Body of pancreas (tissue), 4 donors: Measurements from ENCODE around the gene RGS6. TPM values are rescaled to one million over a fixed set of nuclear protein-coding genes. Genes with fewer than 3 reads are reported as not detected.

Experiments
- ATAC-seq: fragments of 150-250 bp; one replicate; pipeline ENCODE4 v1.9.1; 2016
- DNase-seq, 4 donors: peaks; one replicate each; pipeline ENCODE4 v3.0.0-alpha.2; 2019
- H3K27ac ChIP-seq, 4 donors: fragments of 200-600 bp; sonication (generic); 1 replicate in 3 of 4; 2 replicates in 1 of 4; pipeline versions ENCODE4 v1.5.1 to v1.6.1; 2016 to 2019; ENCODE audit warnings: mild to moderate bottlenecking in 1 of 4, mixed read lengths in 1 of 4, moderate library complexity in 1 of 4
- H3K27me3 ChIP-seq, 2 donors: fragments of 200-600 bp; sonication (generic); one replicate each; pipeline ENCODE4 v1.6.0; 2016; ENCODE audit warnings: mild to moderate bottlenecking in 1 of 2
- H3K36me3 ChIP-seq, 2 donors: fragments of 200-600 bp; sonication (generic); replicated peaks in 1 of 2; 2 replicates each; pipeline ENCODE4 v1.5.1; 2016; ENCODE audit warnings: low read depth in 2 of 2; ENCODE audit not compliant: insufficient read depth in 1 of 2
- H3K4me1 ChIP-seq: fragments of 200-600 bp; sonication (generic); one replicate; pipeline ENCODE4 v1.6.0; 2016
- H3K4me3 ChIP-seq, 2 donors: fragments of 200-600 bp; sonication (generic); 1 replicate in 1 of 2; 2 replicates in 1 of 2; pipeline ENCODE4 v1.5.1; 2016 to 2019
- H3K9me3 ChIP-seq, 3 donors: fragments of 200-600 bp; sonication (generic); 1 replicate in 2 of 3; 2 replicates in 1 of 3; pipeline ENCODE4 v1.5.1; 2016
- POLR2A ChIP-seq, 3 donors: fragments of 450-650 bp; IDR thresholded peaks; one replicate each; pipeline ENCODE4 v1.6.1; 2016; ENCODE audit warnings: antibody characterized with exemption in 3 of 3, mild to moderate bottlenecking in 2 of 3
- WGBS, 2 donors: methylation state at CpG; one replicate each; pipeline ENCODE4 v1.1.5; 2017; 5-methylcytosine and 5-hydroxymethylcytosine counted together
- intact Hi-C: fragments of 100-400 bp; cut with DNase I; formaldehyde crosslinking; loops from one replicate; pipeline ENCODE4 v1.15.1; 2023
- total RNA-seq, 2 donors: library from RNA; depleted of rRNA; stranded (reverse); fragments of >200 nt; gene quantifications; one replicate each; pipeline ENCODE4 v1.1.0, GENCODE V29; 2016
- TF ChIP-seq, protein P1 (sequence below), 7 experiments: fragments of 450-650 bp in 4 of 7; fragments of 200-600 bp in 3 of 7; sonication (generic) in 3 of 7; IDR thresholded peaks; one replicate each; pipeline ENCODE4 v1.5.1; 2016 to 2019; ENCODE audit warnings: antibody characterized with exemption in 7 of 7

Gene RGS6
- total RNA-seq, 2 donors from 2014 or later, result 0.26 to 1.3 TPM

DNA sequence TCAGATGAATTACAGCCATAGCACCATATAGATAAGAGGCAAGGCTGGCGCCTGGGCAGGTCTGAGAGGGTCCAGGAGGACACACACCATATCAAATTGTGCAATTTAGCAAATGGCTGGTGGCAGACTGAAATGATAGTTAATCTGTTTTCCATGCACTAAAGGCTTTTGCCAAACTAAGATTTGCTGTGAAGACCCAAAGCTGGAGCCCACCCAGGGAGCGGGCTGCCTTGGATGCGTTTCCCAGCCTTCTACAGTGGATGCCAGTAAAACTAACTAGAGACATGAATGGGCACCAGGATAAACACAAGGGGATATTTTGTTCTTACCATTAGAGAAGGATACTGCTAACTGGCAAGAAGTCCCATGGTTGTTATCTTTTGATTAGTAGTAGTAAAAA, 486.6 kb downstream of the RGS6 start:
- Histone ChIP-seq H3K4me3 (no peak overlapping the region), H3K27ac (no peak overlapping the region), H3K4me1 (no peaks in the 10 kb centered on the region), H3K27me3 (no peaks in the 10 kb centered on the region), H3K9me3 (peaks cover 0 to 6% (median 0%) of the 10 kb centered on the region in 3 donors), H3K36me3 (no peaks in the 10 kb centered on the region)
- WGBS, 2 donors, result 71 to 81% methylated on average over 3 of the region's 3 CpGs
- DNase-seq (no peak), ATAC-seq (no peak)
- TF ChIP-seq, protein P1, sequence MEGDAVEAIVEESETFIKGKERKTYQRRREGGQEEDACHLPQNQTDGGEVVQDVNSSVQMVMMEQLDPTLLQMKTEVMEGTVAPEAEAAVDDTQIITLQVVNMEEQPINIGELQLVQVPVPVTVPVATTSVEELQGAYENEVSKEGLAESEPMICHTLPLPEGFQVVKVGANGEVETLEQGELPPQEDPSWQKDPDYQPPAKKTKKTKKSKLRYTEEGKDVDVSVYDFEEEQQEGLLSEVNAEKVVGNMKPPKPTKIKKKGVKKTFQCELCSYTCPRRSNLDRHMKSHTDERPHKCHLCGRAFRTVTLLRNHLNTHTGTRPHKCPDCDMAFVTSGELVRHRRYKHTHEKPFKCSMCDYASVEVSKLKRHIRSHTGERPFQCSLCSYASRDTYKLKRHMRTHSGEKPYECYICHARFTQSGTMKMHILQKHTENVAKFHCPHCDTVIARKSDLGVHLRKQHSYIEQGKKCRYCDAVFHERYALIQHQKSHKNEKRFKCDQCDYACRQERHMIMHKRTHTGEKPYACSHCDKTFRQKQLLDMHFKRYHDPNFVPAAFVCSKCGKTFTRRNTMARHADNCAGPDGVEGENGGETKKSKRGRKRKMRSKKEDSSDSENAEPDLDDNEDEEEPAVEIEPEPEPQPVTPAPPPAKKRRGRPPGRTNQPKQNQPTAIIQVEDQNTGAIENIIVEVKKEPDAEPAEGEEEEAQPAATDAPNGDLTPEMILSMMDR (IDR thresholded peaks at IDR 0.05), result no peak
- TF ChIP-seq POLR2A (IDR thresholded peaks at IDR 0.05), result no peak
- intact Hi-C loops, result no loop called here

DNA sequence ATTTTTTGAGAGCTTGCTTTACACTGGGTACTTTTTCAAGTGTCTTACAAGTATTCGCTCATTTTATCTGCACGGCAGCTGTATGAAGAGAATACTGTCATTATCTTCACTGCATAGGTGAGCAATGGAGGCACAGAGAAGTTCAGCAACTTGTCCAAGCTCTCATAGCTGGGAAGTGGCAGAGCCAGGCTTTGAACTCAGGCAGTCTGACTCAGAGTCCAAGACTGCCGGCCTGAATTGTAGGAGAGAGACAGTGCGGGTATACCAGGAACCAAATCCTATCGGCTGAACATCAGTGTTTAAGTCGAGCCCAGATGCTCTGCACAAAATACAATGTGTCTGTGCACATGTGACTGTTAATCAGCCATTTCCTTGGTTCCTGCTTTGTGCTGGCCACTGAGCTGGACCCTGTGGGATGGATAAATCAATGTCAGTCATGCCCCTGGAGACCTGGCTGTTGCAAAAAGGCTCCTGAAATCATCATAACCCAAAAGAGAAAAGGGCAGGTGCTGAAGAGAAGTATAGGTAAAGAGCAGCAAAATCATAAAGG, 487.1 kb downstream of the RGS6 start:
- TF ChIP-seq, protein P1 (IDR thresholded peaks at IDR 0.05), result no peak
- no peak for TF ChIP-seq POLR2A (IDR thresholded peaks at IDR 0.05)
- H3K36me3 ChIP-seq, result no peaks in the 10 kb centered on the region
- no peaks in the 10 kb centered on the region for H3K4me1 ChIP-seq
- no peak for DNase-seq
- H3K27me3 ChIP-seq, result no peaks in the 10 kb centered on the region
- H3K9me3 ChIP-seq, result peaks cover 0 to 6% (median 0%) of the 10 kb centered on the region in 3 donors
- intact Hi-C loops, result no loop called here
- no peak overlapping the region for H3K27ac ChIP-seq
- no peak overlapping the region for H3K4me3 ChIP-seq
- WGBS, 2 donors, result 70 to 84% methylated on average over 6 of the region's 6 CpGs
- ATAC-seq, result no peak

DNA sequence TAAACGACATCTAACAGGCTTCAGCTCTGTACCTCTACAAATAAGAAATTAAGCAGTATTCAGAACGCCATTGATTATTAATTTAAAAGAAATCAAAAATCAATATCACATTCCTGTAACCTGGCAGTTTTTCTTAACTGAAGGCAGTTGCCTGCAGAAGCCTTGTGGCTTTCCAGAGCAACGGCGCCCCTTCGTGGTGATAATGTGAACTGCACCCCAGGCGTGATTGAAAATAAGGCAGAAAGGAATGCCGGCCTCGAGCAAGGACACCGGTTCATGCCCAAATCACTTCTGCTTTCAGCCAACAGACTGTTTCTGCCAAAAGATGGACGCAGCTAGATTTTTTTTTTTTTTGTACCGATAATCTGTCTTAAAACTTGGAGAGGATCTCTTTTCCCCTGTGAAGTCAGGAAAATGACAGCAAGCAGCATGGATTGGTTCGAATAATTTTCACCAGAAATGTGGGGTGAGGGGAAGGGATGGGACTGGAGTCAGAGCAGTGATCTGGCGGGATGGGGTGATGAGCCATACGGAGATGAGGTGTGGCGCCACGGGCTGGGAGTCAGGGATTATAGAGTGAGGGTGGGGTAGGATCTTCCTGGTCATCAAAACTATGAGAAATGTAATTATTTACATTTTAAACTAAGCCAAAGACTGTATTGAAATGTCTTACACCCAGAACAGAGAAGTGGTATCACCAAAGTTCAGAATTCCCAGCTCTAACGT, 488.7 kb downstream of the RGS6 start:
- H3K36me3 ChIP-seq, result no peaks in the 10 kb centered on the region
- no peak overlapping the region for H3K4me3 ChIP-seq
- H3K27me3 ChIP-seq, result no peaks in the 10 kb centered on the region
- peak; percentile 40 for ATAC-seq
- no peak overlapping the region for H3K27ac ChIP-seq
- DNase-seq, result peak; percentile 43 to 77 (median 68)
- intact Hi-C loops, result no loop called here
- H3K4me1 ChIP-seq, result no peaks in the 10 kb centered on the region
- TF ChIP-seq POLR2A (IDR thresholded peaks at IDR 0.05), result no peak
- TF ChIP-seq, protein P1 (IDR thresholded peaks at IDR 0.05), result peak; percentile 45 to 82 (median 64)
- 22% methylated on average over 17 of the region's 17 CpGs for WGBS, 2 donors
- H3K9me3 ChIP-seq, result no peaks in the 10 kb centered on the region

DNA sequence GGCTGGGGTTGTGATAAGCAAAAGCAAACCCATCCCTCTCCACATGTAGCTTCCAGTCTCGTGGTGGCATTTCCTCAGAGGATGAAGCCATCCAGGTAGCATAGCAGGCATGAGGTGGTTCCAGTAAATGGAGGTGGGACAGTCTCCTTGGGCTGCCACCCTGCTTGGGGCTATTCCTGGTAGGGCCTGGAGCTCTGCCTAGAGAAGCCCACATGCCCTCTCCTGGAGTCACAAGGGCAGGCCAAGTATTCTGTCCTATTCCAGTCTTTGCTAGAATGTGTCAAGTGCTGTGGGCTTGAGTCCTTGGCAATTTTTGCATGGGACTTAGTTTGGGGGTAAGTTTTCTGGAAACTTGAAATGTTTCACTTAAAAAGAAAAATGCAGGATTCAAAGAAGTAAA, 491.7 kb downstream of the RGS6 start:
- no peak overlapping the region for H3K4me3 ChIP-seq
- no peak for DNase-seq
- H3K9me3 ChIP-seq, result no peaks in the 10 kb centered on the region
- no peak overlapping the region for H3K27ac ChIP-seq
- no peak for ATAC-seq
- intact Hi-C loops, result no loop called here
- WGBS, 2 donors, result 33 to 83% methylated on average over 1 of the region's 1 CpG
- H3K27me3 ChIP-seq, result no peaks in the 10 kb centered on the region
- TF ChIP-seq, protein P1 (IDR thresholded peaks at IDR 0.05), result no peak
- no peak for TF ChIP-seq POLR2A (IDR thresholded peaks at IDR 0.05)
- H3K4me1 ChIP-seq, result no peaks in the 10 kb centered on the region
- no peaks in the 10 kb centered on the region for H3K36me3 ChIP-seq

DNA sequence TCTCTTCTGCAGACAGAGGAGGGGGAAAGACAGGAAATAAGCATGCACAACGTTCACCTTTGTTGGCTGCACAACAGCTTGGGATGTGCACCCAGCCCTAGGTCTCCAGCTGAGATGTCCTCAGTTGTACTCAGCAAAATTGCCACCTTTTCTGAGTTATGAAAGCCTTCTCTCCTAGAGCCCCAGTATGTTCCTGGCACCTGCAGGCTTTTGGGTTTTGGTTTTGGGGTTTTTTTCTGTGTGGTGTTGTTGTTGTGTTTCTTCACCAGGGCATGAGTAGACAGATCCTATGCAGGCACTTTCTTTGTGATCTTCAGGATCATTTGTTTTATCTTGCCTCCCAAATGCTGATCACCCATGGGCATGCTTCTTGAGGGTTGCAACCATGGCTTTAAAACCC, 498.2 kb downstream of the RGS6 start:
- ATAC-seq (no peak), DNase-seq (no peak)
- H3K27ac ChIP-seq, result no peak overlapping the region
- H3K36me3 ChIP-seq, result no peaks in the 10 kb centered on the region
- H3K9me3 ChIP-seq, result no peaks in the 10 kb centered on the region
- 9 to 16% methylated on average over 1 of the region's 1 CpG for WGBS, 2 donors
- no peak for TF ChIP-seq POLR2A (IDR thresholded peaks at IDR 0.05)
- TF ChIP-seq, protein P1 (IDR thresholded peaks at IDR 0.05), result no peak
- H3K4me1 ChIP-seq, result no peaks in the 10 kb centered on the region
- no peak overlapping the region for H3K4me3 ChIP-seq
- intact Hi-C loops, result no loop called here
- no peaks in the 10 kb centered on the region for H3K27me3 ChIP-seq
